HL-60/S4 treated with retinoic acid at 250 ng/mL for 4 days and 3 days (cell line): ENCODE measurements around the gene CDH7.

ENCODE experiments used
- in situ Hi-C: fragments of 300-500 bp; cut with MboI; formaldehyde crosslinking; loops from 2 replicates; pipeline ENCODE4 v1.7.0; 2022; ENCODE audit warnings: low sequenced_read_pairs

The CDH7 gene

DNA sequence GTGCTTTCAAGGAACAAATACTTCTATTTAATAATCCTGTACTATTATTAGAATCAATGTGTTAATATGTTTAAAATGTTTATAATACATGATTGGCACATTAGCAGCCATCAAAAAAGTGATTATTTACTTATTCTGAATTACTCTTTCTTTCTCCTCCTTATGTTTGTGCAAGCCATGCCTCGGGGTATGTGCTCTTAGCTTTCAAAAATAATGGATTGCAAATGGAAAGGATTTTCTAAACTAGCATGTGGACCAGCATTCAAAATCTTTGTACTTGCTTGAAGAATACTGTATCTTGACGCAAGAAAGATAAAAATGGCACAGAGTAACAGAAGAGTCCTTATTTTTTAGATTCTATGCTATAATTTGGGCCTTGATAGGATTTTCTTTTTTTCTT is 156.5 kb downstream of the CDH7 start:
- in situ Hi-C loops, result no loop called here

DNA sequence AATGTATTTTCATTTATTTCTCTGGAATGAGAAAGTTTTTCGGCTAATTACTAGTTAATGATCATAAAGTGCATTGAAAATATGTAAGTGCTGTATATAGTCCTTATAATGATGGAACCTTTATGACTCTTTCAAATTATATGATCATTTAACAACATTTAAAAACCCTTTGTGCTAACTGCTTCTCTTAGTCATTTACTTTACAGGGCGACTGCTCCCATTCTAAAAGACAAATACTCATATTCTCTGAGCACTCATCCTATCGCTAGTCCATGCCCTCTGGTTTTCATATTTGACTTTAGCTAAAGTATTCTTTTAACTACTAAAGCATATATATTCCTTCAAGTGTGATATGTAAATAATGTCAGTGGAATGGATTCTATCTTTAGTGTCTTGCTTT is 168.2 kb downstream of the CDH7 start:
- in situ Hi-C loops, result no loop called here

DNA sequence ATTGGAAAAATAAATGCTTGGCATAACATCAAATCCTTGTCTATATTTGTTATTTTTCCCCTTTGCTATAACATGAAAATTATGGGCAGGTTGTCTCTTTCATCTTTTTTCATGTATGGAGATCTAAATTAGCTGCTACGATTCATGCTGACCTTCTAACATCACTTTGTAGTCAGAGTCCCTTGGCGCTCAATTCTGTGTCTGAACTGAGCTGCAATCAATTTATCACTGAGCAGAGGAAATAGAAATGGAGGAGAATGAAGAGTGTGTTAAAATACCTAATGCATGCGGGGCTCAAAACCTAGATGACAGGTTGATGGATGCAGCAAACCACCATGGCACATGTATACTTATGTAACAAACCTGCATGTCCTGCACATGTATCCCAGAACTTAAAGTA is 168.9 kb downstream of the CDH7 start:
- in situ Hi-C loops, result no loop called here

DNA sequence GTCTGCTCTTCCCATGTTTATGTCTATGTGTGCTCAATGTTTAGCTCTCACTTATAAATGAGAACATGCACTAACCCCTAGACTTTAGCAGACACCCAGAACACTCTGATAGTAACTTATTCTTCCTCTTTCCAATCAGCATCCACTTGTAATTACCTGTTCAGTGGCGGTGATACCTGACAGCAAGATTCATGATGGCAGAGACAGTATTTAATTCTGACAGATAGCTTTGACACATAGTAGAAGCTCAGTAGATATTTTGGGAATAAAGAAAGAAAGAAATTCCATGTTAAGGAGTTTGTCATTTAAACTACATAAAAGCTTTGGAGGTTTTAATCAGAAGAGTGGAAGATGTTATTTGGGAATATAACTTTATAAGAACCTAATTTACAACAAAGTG is 171.3 kb downstream of the CDH7 start:
- in situ Hi-C loops, result no loop called here

DNA sequence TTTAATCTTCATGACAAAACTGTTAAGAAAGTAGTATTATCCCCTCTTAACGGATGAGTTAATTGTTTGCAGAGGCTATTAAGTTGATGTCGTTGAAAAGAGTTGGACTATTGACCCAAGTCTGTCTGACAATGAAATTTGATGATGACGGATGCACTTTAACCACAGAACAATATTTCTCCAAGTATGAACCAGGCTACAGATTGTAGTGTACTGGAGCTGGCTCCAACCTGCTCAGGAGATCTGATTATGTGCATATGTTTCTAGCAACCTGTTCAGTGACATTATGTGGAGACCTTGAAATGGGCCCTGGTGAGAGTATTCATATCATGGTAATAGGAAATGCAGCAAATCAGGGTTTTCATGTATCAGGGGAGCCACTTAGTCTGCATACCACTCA is 174.1 kb downstream of the CDH7 start:
- in situ Hi-C loops, result no loop called here

DNA sequence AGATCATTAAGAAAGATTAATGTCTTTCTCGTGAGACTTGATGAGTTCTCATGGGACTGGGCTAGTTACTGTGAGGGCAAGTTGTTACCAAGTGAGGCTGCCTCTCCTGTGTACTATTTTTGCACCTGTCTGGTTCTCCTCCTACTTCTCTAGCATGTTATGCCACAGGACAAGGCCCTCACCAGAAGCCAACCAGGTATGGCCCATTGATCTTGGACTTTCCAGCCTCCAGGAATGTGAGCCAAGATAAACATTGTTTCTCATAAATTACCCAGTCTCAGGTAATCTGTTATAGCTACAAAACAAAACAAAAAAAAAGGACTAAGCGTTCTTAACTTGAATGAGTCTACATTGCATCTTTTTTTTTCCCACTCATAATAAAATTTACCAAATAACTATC is 184.1 kb downstream of the CDH7 start:
- in situ Hi-C loops, result no loop called here

DNA sequence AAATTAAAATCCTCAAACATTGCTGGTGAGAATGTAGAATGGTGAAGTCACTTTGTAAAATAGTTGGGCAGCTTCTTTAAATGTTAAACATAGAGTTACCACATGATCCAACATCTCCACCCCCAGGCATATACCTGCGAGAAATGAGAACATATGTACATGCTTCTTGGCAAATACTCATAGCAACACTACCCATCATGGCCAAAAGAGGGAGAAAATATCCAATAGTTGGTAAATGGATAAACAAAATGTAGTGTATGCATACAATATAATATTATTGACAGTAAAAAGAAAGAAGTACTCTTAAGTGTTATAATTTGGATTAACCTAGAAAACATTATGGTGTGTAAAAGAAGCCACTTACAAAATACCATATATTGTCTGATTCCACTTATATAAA is 185.9 kb downstream of the CDH7 start:
- in situ Hi-C loops, result no loop called here

DNA sequence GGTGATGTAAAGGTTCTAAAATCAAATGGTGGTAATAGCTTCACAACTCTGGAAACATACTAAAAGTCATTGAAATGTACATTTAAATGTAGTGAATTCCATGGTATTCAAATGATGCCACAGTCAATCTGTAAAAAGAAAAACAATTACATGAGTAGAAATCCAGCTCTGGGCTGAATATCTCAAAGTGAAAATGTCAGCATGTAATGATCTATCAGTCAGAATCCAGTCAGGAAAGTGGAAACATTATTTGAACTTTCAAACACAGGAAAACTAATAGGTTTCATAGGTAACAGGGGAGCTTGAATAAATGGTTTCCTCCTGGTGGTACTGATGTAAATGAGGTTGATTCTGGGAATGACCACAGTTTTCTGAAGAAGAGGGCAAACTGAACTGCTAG is 186.4 kb downstream of the CDH7 start:
- in situ Hi-C loops, result no loop called here

DNA sequence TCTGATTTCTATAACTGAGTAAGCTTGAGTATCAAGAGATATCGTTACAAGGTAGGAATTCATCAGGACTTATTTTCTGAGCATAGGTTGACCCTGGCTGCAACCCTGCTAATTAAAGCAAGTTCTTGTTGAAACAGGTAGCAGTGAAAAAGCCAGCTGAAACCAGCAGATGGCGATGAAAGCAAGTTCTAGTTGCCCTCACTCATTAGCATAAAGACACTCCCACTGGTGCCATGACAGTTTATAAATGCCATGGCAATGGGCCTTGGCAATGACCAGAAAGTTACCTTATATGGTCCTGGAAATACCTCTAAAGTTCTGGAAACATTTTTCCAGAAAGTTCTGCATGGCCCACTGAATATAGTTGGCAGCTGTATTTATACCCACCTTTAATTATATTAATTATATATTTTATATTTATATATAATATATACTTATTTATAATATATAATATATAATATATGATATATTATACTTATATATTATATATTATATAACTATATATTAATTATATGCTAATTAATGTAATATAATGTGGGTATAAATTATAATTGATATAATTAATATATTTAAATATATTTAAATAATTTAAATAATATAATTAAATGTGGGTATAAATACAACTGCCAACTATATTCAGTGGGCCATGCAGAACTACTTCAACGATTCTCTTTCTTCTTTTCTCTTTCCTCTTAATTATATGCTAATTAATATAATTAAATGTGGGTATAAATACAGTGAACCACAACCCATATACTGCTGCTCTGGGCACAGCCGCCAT is 188.0 kb downstream of the CDH7 start:
- in situ Hi-C loops, result no loop called here
